Head of caudate nucleus (tissue), 42 donors: ENCODE results near the gene KLF8.

Source experiments
- DNase-seq, 42 donors: peaks; one replicate each; pipeline versions ENCODE4 v3.0.0 to v3.0.0-alpha.2; 2020 to 2021; ENCODE audit warnings: mixed read lengths in 7 of 42
- intact Hi-C: fragments of 100-400 bp; cut with DNase I; formaldehyde crosslinking; loops from one replicate; pipeline ENCODE4 v1.15.0; 2022

Gene KLF8

DNA sequence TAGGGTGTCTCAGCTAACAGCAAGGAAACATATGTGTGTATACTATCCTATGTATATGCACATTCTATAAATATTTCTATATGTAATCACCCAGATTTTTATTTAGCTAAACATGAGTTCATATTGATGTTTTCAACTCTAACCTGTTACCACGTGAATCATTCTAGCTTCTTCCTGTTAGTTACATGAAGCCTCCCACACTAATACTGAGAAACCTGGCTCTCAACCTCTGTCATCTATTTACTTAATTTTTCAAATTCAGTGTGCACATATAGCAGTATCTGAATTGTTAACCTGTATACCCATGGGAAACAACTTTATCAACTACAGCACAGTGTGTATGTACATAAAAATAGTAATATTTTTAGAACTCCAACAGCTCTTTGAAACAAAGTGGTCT, 57.3 kb downstream of the KLF8 start:
- intact Hi-C loops = no loop called here
- DNase-seq = no peak

DNA sequence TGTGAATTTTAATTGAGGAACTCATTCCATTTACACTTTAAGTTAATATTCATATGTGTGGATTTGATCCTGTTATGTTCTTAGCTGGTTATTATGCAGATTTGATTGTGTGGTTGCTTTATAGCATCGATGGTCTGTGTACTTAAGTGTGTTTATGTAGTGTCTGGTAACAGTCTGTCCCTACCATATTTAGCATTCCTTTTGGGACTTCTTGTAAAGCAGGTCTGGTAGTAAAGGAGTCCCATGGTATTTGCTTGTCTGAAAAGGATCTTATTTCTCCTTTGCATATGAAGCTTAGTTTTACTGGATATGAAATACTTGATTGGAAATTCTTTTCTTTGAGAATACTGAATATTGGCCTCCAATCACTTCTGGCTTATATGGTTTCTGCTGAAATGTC, 76.6 kb downstream of the KLF8 start:
- DNase-seq = no peak
- intact Hi-C loops = no loop called here

DNA sequence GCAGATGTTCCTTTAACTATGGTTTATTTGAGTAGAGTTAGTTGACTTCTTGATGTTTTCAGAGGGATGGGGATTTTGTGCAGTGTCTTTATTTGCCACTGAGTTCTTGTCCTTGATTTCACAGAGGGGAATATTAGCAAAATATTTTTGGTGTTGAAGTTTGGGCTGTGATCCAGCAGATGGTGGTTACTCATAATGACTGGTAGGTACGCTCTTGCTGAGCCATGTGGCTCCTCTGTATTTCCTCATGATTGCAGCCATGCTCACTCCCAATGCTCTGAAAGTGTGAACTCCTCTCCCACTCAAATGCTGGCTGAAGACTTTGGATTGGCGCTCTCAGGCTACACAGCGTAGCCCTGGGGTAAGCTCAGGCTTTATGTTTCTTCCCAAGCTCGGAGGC, 77.7 kb downstream of the KLF8 start:
- DNase-seq = no peak
- intact Hi-C loops = no loop called here

- intact Hi-C loops = no loop called here
- DNase-seq = no peak
Observed at GRCh38 chrX:56310581-56310980, 78.4 kb downstream of the KLF8 start.

GRCh38 chrX:56313308-56313707, 81.2 kb downstream of the KLF8 start:
- intact Hi-C loops = no loop called here

DNA sequence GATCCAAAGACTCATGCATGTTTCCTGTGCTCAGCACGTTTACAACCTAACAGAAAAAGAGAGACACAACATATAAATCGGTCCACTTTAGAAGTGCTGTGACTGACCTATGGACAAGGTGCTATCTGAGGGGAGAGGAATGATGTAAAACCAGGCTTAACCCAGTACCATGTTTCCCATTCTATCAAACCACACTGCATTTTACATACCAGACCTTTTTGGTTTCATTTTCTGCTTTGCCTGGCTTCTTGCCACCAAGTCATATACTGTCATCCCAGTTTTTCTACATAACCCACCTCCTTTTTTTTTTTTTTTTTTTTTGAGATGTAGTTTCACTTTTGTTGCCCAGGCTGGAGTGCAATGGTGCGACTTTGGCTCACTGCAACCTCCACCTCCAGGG, 82.2 kb downstream of the KLF8 start:
- DNase-seq = no peak
- intact Hi-C loops = no loop called here

More at GRCh38 chrX:56313308-56313707, 81.2 kb downstream of the KLF8 start:
- DNase-seq = no peak

GRCh38 chrX:56318076-56318475, 85.9 kb downstream of the KLF8 start:
- intact Hi-C loops = no loop called here
- DNase-seq = no peak

GRCh38 chrX:56319165-56319564, 87.0 kb downstream of the KLF8 start:
- intact Hi-C loops = no loop called here

More at GRCh38 chrX:56319165-56319564, 87.0 kb downstream of the KLF8 start:
- no peak for DNase-seq
